ENCODE data around the gene ANKRD18A.

- TF ChIP-seq CTCF (IDR thresholded peaks at IDR 0.05; ENCODE audit: low read depth, low read length, poor library complexity, severe bottlenecking): no peak
- no peak for TF ChIP-seq EZH2phosphoT487 (IDR thresholded peaks at IDR 0.05; ENCODE audit: borderline replicate concordance, low read length)
Measured at GRCh38 chr9:38620483-38621433, at the start of gene ANKRD18A.
